ENCODE results near the gene TBC1D1.

The TBC1D1 gene

GRCh38 chr4:38153387-38153760 lies 262.5 kb downstream of the TBC1D1 start:
- TF ChIP-seq YY1 (tag by site-specific recombination; IDR thresholded peaks at IDR 0.05) (no peak), ZBTB17 (tag by site-specific recombination; IDR thresholded peaks at IDR 0.05) (no peak), ZNF707 (tag by site-specific recombination; IDR thresholded peaks at IDR 0.05) (no peak), KLF10 (tag by site-specific recombination; IDR thresholded peaks at IDR 0.05) (no peak), ZNF701 (tag by site-specific recombination; IDR thresholded peaks at IDR 0.05) (no peak), ZFP69B (tag by site-specific recombination; IDR thresholded peaks at IDR 0.05) (no peak), ZSCAN23 (tag by site-specific recombination; IDR thresholded peaks at IDR 0.05) (no peak), ZBTB7A (tag by site-specific recombination; IDR thresholded peaks at IDR 0.05; ENCODE audit: low read depth) (no peak), ZNF223 (tag by site-specific recombination; IDR thresholded peaks at IDR 0.05) (no peak), PRDM4 (tag by site-specific recombination; IDR thresholded peaks at IDR 0.05) (no peak), ZNF791 (tag by site-specific recombination; IDR thresholded peaks at IDR 0.05) (no peak)
- Histone ChIP-seq H3K27ac (ENCODE audit: extremely low read depth, low read depth, low read length) (no peak overlapping the region), H3K4me1 (ENCODE audit: control insufficient read depth, insufficient read depth, low read length) (peaks cover 7% of the 10 kb centered on the region), H3K4me3 (ENCODE audit: low read depth, low read length) (no peak overlapping the region), H3K36me3 (ENCODE audit: control insufficient read depth in 2 of 2, insufficient read depth in 1 of 2, low read length in 2 of 2) (no peaks in the 10 kb centered on the region), H3K9me3 (ENCODE audit: control insufficient read depth, insufficient read depth, low read depth, low read length) (no peaks in the 10 kb centered on the region)
- CTCF ChIA-PET, result no interaction called here
- POLR2A ChIA-PET, result no interaction called here

- CTCF ChIA-PET, result interaction anchor here (0.6 to 0.9 kb wide), 2 partner anchors 25 to 106 kb away, joined by 3 to 6 read pairs; no protein-coding TSS in a partner anchor
- H3K27ac ChIP-seq (ENCODE audit: extremely low read depth, low read depth, low read length), result no peak overlapping the region
- H3K36me3 ChIP-seq (ENCODE audit: control insufficient read depth in 2 of 2, insufficient read depth in 1 of 2, low read length in 2 of 2), result no peaks in the 10 kb centered on the region
- POLR2A ChIA-PET, result no interaction called here
- H3K9me3 ChIP-seq (ENCODE audit: control insufficient read depth, insufficient read depth, low read depth, low read length), result no peaks in the 10 kb centered on the region
- no peak overlapping the region for H3K4me3 ChIP-seq (ENCODE audit: low read depth, low read length)
- H3K4me1 ChIP-seq (ENCODE audit: control insufficient read depth, insufficient read depth, low read length), result peaks cover 7% of the 10 kb centered on the region
- TF ChIP-seq ZNF560 (tag by site-specific recombination; IDR thresholded peaks at IDR 0.05; ENCODE audit: borderline replicate concordance) (no peak), YY1 (tag by site-specific recombination; IDR thresholded peaks at IDR 0.05) (no peak), ZNF350 (tag by site-specific recombination; IDR thresholded peaks at IDR 0.05) (no peak), ZNF132 (tag by site-specific recombination; IDR thresholded peaks at IDR 0.05; ENCODE audit: borderline replicate concordance) (no peak)
Measured at GRCh38 chr4:38154252-38154651, 263.4 kb downstream of the TBC1D1 start.

GRCh38 chr4:38154681-38155588 lies 264.1 kb downstream of the TBC1D1 start:
- TF ChIP-seq KLF1 (tag by site-specific recombination; IDR thresholded peaks at IDR 0.05), result peak; percentile 96
- no peak for TF ChIP-seq PATZ1 (tag by site-specific recombination; IDR thresholded peaks at IDR 0.05)
- TF ChIP-seq KLF17 (tag by site-specific recombination; IDR thresholded peaks at IDR 0.05), result 0 out of 2 replicates have a peak, but pooled peaks have one; percentile 49
- TF ChIP-seq ZNF548 (tag by site-specific recombination; IDR thresholded peaks at IDR 0.05), result no peak
- Histone ChIP-seq H3K4me1 (ENCODE audit: control insufficient read depth, insufficient read depth, low read length) (peaks cover 7% of the 10 kb centered on the region), H3K36me3 (ENCODE audit: control insufficient read depth in 2 of 2, insufficient read depth in 1 of 2, low read length in 2 of 2) (no peaks in the 10 kb centered on the region), H3K4me3 (ENCODE audit: low read depth, low read length) (no peak overlapping the region), H3K9me3 (ENCODE audit: control insufficient read depth, insufficient read depth, low read depth, low read length) (no peaks in the 10 kb centered on the region), H3K27ac (ENCODE audit: extremely low read depth, low read depth, low read length) (no peak overlapping the region; the same call in 1 of the 2 replicates)
- CTCF ChIA-PET, result interaction anchor here (0.6 to 0.9 kb wide), 3 partner anchors 24 to 167 kb away, joined by 3 to 5 read pairs (median 3); no protein-coding TSS in a partner anchor
- POLR2A ChIA-PET, result interaction anchor here (0.6 to 0.7 kb wide), 2 partner anchors 10 to 86 kb away, joined by 3 read pairs; no protein-coding TSS in a partner anchor
